Thoracic aorta (tissue), 2 donors: ENCODE measurements around the gene EXOC4. TPM values are rescaled to one million over a fixed set of nuclear protein-coding genes. Genes with fewer than 3 reads are reported as not detected.

Source experiments
- ATAC-seq: fragments of 150-250 bp; one replicate; pipeline ENCODE4 v1.8.0; 2017; ENCODE audit warnings: low read depth; ENCODE audit not compliant: insufficient number of reproducible peaks, low FRiP score
- DNase-seq: peaks from one replicate; pipeline ENCODE4 v3.0.0-alpha.2; 2020; ENCODE audit warnings: low spot score
- H3K27ac ChIP-seq, 2 donors: fragments of 200-600 bp; sonication (generic); 1 replicate in 1 of 2; 2 replicates in 1 of 2; pipeline ENCODE4 v1.5.1; 2016; ENCODE audit warnings: mild to moderate bottlenecking in 2 of 2, moderate library complexity in 2 of 2
- H3K27me3 ChIP-seq: fragments of 200-600 bp; sonication (generic); replicated peaks from 2 replicates; pipeline ENCODE4 v1.6.0; 2016; ENCODE audit warnings: mild to moderate bottlenecking; ENCODE audit not compliant: insufficient read depth
- H3K36me3 ChIP-seq: fragments of 200-600 bp; sonication (generic); one replicate; pipeline ENCODE4 v1.5.1; 2016
- H3K4me1 ChIP-seq, 2 donors: fragments of 200-600 bp; sonication (generic); 1 replicate in 1 of 2; 2 replicates in 1 of 2; pipeline versions ENCODE4 v1.5.1 to v1.6.0; 2016; ENCODE audit warnings: low read depth in 2 of 2, mild to moderate bottlenecking in 1 of 2; ENCODE audit not compliant: control insufficient read depth in 1 of 2
- H3K4me3 ChIP-seq: fragments of 200-600 bp; sonication (generic); 2 replicates; pipeline ENCODE4 v1.5.1; 2016; ENCODE audit warnings: mild to moderate bottlenecking
- H3K9me3 ChIP-seq: fragments of 200-600 bp; sonication (generic); 2 replicates; pipeline ENCODE4 v1.5.1; 2016
- total RNA-seq, 2 donors: library from RNA; depleted of rRNA; stranded (reverse); fragments of >200 nt; gene quantifications; one replicate each; pipeline versions ENCODE4 v1.1.0 to v1.2.3, GENCODE V29; 2016
- TF ChIP-seq, protein P1 (sequence below): fragments of 200-600 bp; sonication (generic); IDR thresholded peaks from one replicate; pipeline ENCODE4 v1.5.1; 2019; ENCODE audit warnings: antibody characterized with exemption

The EXOC4 gene
- total RNA-seq, 2 donors from 2014 or later, result 65.3 to 72.8 TPM

DNA sequence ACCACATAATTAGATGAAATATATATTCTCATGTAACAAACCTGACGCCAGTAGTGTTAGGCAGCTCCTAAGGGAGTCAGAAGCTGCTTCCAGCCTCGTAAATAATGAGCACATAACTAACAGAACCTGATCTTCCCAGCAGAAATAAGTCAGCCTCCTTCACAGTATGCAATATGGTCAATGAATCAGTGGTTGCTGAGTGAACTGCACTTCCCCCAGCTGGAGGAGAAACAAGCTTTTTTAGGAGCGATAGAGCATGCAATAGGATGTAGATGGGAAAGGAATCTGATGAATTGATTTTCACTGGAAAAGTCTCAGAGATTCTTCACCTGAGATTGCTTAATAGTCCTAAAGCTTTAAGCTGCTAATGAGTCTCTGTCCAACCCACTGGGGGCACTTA lies 537.1 kb downstream of the EXOC4 start:
- Histone ChIP-seq H3K4me1 (no peaks in the 10 kb centered on the region), H3K36me3 (no peaks in the 10 kb centered on the region), H3K9me3 (no peaks in the 10 kb centered on the region), H3K4me3 (no peak overlapping the region), H3K27ac (no peak overlapping the region), H3K27me3 (no peaks in the 10 kb centered on the region)
- no peak for DNase-seq
- TF ChIP-seq, protein P1, sequence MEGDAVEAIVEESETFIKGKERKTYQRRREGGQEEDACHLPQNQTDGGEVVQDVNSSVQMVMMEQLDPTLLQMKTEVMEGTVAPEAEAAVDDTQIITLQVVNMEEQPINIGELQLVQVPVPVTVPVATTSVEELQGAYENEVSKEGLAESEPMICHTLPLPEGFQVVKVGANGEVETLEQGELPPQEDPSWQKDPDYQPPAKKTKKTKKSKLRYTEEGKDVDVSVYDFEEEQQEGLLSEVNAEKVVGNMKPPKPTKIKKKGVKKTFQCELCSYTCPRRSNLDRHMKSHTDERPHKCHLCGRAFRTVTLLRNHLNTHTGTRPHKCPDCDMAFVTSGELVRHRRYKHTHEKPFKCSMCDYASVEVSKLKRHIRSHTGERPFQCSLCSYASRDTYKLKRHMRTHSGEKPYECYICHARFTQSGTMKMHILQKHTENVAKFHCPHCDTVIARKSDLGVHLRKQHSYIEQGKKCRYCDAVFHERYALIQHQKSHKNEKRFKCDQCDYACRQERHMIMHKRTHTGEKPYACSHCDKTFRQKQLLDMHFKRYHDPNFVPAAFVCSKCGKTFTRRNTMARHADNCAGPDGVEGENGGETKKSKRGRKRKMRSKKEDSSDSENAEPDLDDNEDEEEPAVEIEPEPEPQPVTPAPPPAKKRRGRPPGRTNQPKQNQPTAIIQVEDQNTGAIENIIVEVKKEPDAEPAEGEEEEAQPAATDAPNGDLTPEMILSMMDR, result no peak
- ATAC-seq, result no peak

DNA sequence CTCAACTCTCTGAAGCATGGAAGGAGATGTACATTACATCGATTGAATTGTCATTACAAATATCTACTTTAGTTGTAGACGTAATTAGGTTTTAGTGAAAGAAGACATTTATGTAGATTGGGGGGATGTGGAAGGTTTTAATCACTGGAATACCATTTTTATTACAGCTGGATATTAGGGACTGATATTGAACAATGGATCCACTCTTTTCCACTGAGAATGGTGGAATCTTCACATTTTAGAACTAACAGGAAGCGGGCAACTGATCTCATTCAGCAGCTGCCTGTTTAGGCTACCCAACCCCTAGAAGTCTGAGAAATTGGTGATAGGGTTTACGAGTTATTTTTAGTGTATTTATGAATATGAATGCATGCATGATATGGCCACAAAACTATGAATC lies 538.0 kb downstream of the EXOC4 start:
- no peak for DNase-seq
- no peaks in the 10 kb centered on the region for H3K4me1 ChIP-seq
- no peaks in the 10 kb centered on the region for H3K9me3 ChIP-seq
- no peaks in the 10 kb centered on the region for H3K36me3 ChIP-seq
- no peak for ATAC-seq
- H3K27me3 ChIP-seq, result no peaks in the 10 kb centered on the region
- H3K27ac ChIP-seq, result no peak overlapping the region
- TF ChIP-seq, protein P1, result no peak
- H3K4me3 ChIP-seq, result no peak overlapping the region

DNA sequence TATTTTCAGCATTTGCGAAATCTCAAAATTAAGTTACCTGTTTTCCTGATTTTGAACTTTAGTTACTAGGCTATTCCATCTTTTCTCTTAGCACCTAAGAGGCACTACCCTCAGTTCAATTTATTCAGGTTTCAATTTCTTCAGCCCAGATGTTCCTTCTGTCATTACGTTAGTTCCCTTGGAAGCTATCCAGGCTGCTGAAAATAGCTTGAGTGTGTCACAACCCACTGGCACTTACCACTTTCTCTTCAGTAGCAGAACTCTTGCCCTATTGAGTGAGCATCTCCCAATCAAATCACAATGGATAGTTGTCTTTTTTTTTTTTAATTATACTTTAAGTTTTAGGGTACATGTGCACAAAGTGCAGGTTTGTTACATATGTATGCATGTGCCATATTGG lies 541.6 kb downstream of the EXOC4 start:
- TF ChIP-seq, protein P1, result no peak
- H3K27me3 ChIP-seq, result no peaks in the 10 kb centered on the region
- no peak for ATAC-seq
- no peaks in the 10 kb centered on the region for H3K9me3 ChIP-seq
- no peaks in the 10 kb centered on the region for H3K36me3 ChIP-seq
- no peak overlapping the region for H3K4me3 ChIP-seq
- H3K27ac ChIP-seq, result no peak overlapping the region
- DNase-seq, result no peak
- H3K4me1 ChIP-seq, result no peaks in the 10 kb centered on the region

DNA sequence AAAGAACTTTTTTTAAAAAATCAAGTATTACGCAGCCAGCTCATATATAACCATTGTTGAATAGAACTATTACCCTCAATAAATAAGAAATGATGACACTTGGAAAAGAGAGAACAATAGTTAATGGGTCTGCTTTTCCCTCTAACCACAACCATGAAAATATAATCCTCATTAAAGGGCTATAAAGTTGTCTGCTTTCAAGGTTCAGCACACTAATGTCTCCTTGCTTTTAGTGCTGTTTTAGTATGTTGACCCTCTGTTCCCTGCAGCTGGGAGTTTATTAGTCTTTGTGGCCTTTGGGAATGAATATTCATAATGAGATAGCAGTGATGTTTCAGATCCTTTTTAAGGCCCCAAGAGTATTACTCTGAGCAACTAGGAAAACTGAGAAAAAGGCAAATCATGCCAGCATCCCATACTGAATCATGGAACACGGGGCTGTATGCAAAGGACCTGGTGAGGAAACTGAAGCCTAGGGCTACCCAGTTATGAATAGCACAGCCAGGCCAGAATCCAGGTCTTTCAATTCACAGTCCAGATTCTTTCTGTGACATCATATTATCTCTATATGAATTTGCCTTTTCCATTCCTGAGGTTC lies 542.3 kb downstream of the EXOC4 start:
- Histone ChIP-seq H3K27me3 (no peaks in the 10 kb centered on the region), H3K4me3 (no peak overlapping the region), H3K4me1 (no peaks in the 10 kb centered on the region), H3K9me3 (no peaks in the 10 kb centered on the region), H3K27ac (no peak overlapping the region), H3K36me3 (no peaks in the 10 kb centered on the region)
- DNase-seq (no peak), ATAC-seq (no peak)
- TF ChIP-seq, protein P1, result no peak

DNA sequence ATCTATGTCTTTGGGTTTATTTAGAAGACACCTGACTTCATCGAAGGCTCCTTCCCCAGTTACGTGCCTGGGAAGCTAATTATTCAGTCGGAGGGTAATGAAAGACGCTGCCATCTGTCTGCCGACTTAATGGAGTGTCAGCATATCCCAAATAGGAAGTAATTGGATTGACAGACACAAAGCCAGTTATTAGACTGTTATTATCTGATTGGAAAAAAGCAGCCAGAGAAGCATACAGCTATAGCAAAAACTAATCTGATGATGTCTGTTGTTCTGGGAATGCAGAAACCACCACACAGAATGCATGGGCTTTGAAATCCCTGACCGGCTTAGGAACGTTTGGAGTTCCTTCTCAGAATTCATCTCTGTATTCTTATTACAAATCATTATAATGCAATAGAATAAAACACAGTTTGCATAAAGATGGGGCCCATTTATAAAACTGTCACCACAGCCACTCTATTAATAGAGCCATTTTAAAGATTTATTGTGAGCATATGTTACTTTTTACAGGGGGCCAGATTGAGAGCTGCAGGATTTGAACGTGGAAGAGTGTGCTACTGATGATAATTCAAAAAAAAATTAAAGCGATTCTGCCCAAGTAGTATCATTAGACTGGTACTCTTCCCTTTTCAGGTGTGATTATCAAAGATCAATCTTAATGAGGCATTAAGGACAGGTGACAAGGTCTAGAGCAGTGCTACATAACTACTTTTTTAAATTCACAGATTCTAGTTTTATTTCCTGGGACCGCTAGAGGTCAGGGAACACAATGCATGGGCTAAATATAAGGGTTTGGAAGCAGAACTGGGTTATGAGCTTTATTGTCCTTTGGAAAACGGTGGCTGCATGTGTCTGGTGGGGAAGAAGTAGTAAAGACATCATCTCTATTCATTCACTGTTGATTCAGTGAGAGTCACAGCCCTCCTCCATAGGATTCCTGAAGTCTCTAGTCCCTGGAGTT lies 544.2 kb downstream of the EXOC4 start:
- Histone ChIP-seq H3K4me1 (no peaks in the 10 kb centered on the region), H3K36me3 (no peaks in the 10 kb centered on the region), H3K4me3 (no peak overlapping the region), H3K27ac (no peak overlapping the region), H3K9me3 (no peaks in the 10 kb centered on the region), H3K27me3 (no peaks in the 10 kb centered on the region)
- ATAC-seq (no peak), DNase-seq (no peak)
- TF ChIP-seq, protein P1, result no peak
